Measurements from ENCODE around the gene CLPSL1.

The CLPSL1 gene

GRCh38 chr6:35781290-35781689 is 471 bp downstream of the CLPSL1 start:
- H3K4me1 ChIP-seq (ENCODE audit: control insufficient read depth, insufficient read depth, low read length, poor library complexity, severe bottlenecking): no peaks in the 10 kb centered on the region
- WGBS, 2 experiments (ENCODE audit: insufficient coverage in 2 of 2): 83 to 100% methylated on average over 1 of the region's 2 CpGs

GRCh38 chr6:35782424-35782823 is 1.6 kb downstream of the CLPSL1 start:
- no peak overlapping the region for H3K4me3 ChIP-seq (ENCODE audit: extremely low read depth, insufficient read depth, low read length, poor library complexity, severe bottlenecking)
- WGBS, 2 experiments (ENCODE audit: insufficient coverage in 2 of 2): 95 to 97% methylated on average over 2 of the region's 3 CpGs
- H3K9me3 ChIP-seq (ENCODE audit: control insufficient read depth, low read length): no peaks in the 10 kb centered on the region
- no peak overlapping the region for H3K27ac ChIP-seq (ENCODE audit: low read depth, low read length, severe bottlenecking)
- H3K4me1 ChIP-seq (ENCODE audit: control insufficient read depth, insufficient read depth, low read length, poor library complexity, severe bottlenecking): no peaks in the 10 kb centered on the region
- no peaks in the 10 kb centered on the region for H3K36me3 ChIP-seq (ENCODE audit: control insufficient read depth, insufficient read depth, low read length)

More at GRCh38 chr6:35781290-35781689, 471 bp downstream of the CLPSL1 start:
- H3K36me3 ChIP-seq (ENCODE audit: control insufficient read depth, insufficient read depth, low read length): no peaks in the 10 kb centered on the region
- H3K27ac ChIP-seq (ENCODE audit: low read depth, low read length, severe bottlenecking): no peak overlapping the region
- H3K9me3 ChIP-seq (ENCODE audit: control insufficient read depth, low read length): no peaks in the 10 kb centered on the region
- H3K4me3 ChIP-seq (ENCODE audit: extremely low read depth, insufficient read depth, low read length, poor library complexity, severe bottlenecking): no peak overlapping the region

GRCh38 chr6:35784200-35784599 is 3.4 kb downstream of the CLPSL1 start:
- WGBS, 2 experiments (ENCODE audit: insufficient coverage in 2 of 2): no CpG with 5 or more reads among the region's 2 CpGs
- Histone ChIP-seq H3K36me3 (ENCODE audit: control insufficient read depth, insufficient read depth, low read length) (no peaks in the 10 kb centered on the region), H3K4me3 (ENCODE audit: extremely low read depth, insufficient read depth, low read length, poor library complexity, severe bottlenecking) (no peak overlapping the region), H3K4me1 (ENCODE audit: control insufficient read depth, insufficient read depth, low read length, poor library complexity, severe bottlenecking) (no peaks in the 10 kb centered on the region), H3K27ac (ENCODE audit: low read depth, low read length, severe bottlenecking) (no peak overlapping the region), H3K9me3 (ENCODE audit: control insufficient read depth, low read length) (no peaks in the 10 kb centered on the region)

GRCh38 chr6:35786272-35786671 is 5.5 kb downstream of the CLPSL1 start:
- no peaks in the 10 kb centered on the region for H3K36me3 ChIP-seq (ENCODE audit: control insufficient read depth, insufficient read depth, low read length)
- 86 to 89% methylated on average over 2 of the region's 2 CpGs for WGBS, 2 experiments (ENCODE audit: insufficient coverage in 2 of 2)
- H3K4me1 ChIP-seq (ENCODE audit: control insufficient read depth, insufficient read depth, low read length, poor library complexity, severe bottlenecking): no peaks in the 10 kb centered on the region
- H3K9me3 ChIP-seq (ENCODE audit: control insufficient read depth, low read length): no peaks in the 10 kb centered on the region
- no peak overlapping the region for H3K27ac ChIP-seq (ENCODE audit: low read depth, low read length, severe bottlenecking)
- no peak overlapping the region for H3K4me3 ChIP-seq (ENCODE audit: extremely low read depth, insufficient read depth, low read length, poor library complexity, severe bottlenecking)

GRCh38 chr6:35786810-35787209 is 6.0 kb downstream of the CLPSL1 start:
- Histone ChIP-seq H3K4me1 (ENCODE audit: control insufficient read depth, insufficient read depth, low read length, poor library complexity, severe bottlenecking) (no peaks in the 10 kb centered on the region), H3K27ac (ENCODE audit: low read depth, low read length, severe bottlenecking) (no peak overlapping the region), H3K9me3 (ENCODE audit: control insufficient read depth, low read length) (no peaks in the 10 kb centered on the region), H3K36me3 (ENCODE audit: control insufficient read depth, insufficient read depth, low read length) (no peaks in the 10 kb centered on the region), H3K4me3 (ENCODE audit: extremely low read depth, insufficient read depth, low read length, poor library complexity, severe bottlenecking) (no peak overlapping the region)
- 87 to 93% methylated on average over 25 of the region's 25 CpGs for whole genome bisulfite sequencing, 2 experiments (ENCODE audit: insufficient coverage in 2 of 2)

- 91 to 94% methylated on average over 13 of the region's 13 CpGs for WGBS, 2 experiments (ENCODE audit: insufficient coverage in 2 of 2)
- Histone ChIP-seq H3K4me1 (ENCODE audit: control insufficient read depth, insufficient read depth, low read length, poor library complexity, severe bottlenecking) (no peaks in the 10 kb centered on the region), H3K9me3 (ENCODE audit: control insufficient read depth, low read length) (no peaks in the 10 kb centered on the region), H3K4me3 (ENCODE audit: extremely low read depth, insufficient read depth, low read length, poor library complexity, severe bottlenecking) (no peak overlapping the region), H3K36me3 (ENCODE audit: control insufficient read depth, insufficient read depth, low read length) (no peaks in the 10 kb centered on the region), H3K27ac (ENCODE audit: low read depth, low read length, severe bottlenecking) (no peak overlapping the region)
Measured at GRCh38 chr6:35787266-35788218, 6.7 kb downstream of the CLPSL1 start.

- 73 to 88% methylated on average over 3 of the region's 4 CpGs for WGBS, 2 experiments (ENCODE audit: insufficient coverage in 2 of 2)
- no peaks in the 10 kb centered on the region for H3K36me3 ChIP-seq (ENCODE audit: control insufficient read depth, insufficient read depth, low read length)
- H3K4me3 ChIP-seq (ENCODE audit: extremely low read depth, insufficient read depth, low read length, poor library complexity, severe bottlenecking): no peak overlapping the region
- no peaks in the 10 kb centered on the region for H3K4me1 ChIP-seq (ENCODE audit: control insufficient read depth, insufficient read depth, low read length, poor library complexity, severe bottlenecking)
- H3K27ac ChIP-seq (ENCODE audit: low read depth, low read length, severe bottlenecking): no peak overlapping the region
- H3K9me3 ChIP-seq (ENCODE audit: control insufficient read depth, low read length): no peaks in the 10 kb centered on the region
Measured at GRCh38 chr6:35788423-35788982, 7.7 kb downstream of the CLPSL1 start.

- no peaks in the 10 kb centered on the region for H3K4me1 ChIP-seq (ENCODE audit: control insufficient read depth, insufficient read depth, low read length, poor library complexity, severe bottlenecking)
- H3K9me3 ChIP-seq (ENCODE audit: control insufficient read depth, low read length): no peaks in the 10 kb centered on the region
- no peak overlapping the region for H3K4me3 ChIP-seq (ENCODE audit: extremely low read depth, insufficient read depth, low read length, poor library complexity, severe bottlenecking)
- no peaks in the 10 kb centered on the region for H3K36me3 ChIP-seq (ENCODE audit: control insufficient read depth, insufficient read depth, low read length)
- no peak overlapping the region for H3K27ac ChIP-seq (ENCODE audit: low read depth, low read length, severe bottlenecking)
- 85 to 90% methylated on average over 4 to 5 of the region's 5 CpGs for WGBS, 2 experiments (ENCODE audit: insufficient coverage in 2 of 2)
Measured at GRCh38 chr6:35790683-35791082, 9.9 kb downstream of the CLPSL1 start.

- Histone ChIP-seq H3K27ac (ENCODE audit: low read depth, low read length, severe bottlenecking) (no peak overlapping the region), H3K4me1 (ENCODE audit: control insufficient read depth, insufficient read depth, low read length, poor library complexity, severe bottlenecking) (no peaks in the 10 kb centered on the region), H3K36me3 (ENCODE audit: control insufficient read depth, insufficient read depth, low read length) (no peaks in the 10 kb centered on the region), H3K9me3 (ENCODE audit: control insufficient read depth, low read length) (no peaks in the 10 kb centered on the region), H3K4me3 (ENCODE audit: extremely low read depth, insufficient read depth, low read length, poor library complexity, severe bottlenecking) (no peak overlapping the region)
- WGBS, 2 experiments (ENCODE audit: insufficient coverage in 2 of 2): 93 to 94% methylated on average over 16 of the region's 17 CpGs
Measured at GRCh38 chr6:35794536-35795452, 14.0 kb downstream of the CLPSL1 start.

- Histone ChIP-seq H3K4me3 (ENCODE audit: extremely low read depth, insufficient read depth, low read length, poor library complexity, severe bottlenecking) (no peak overlapping the region), H3K36me3 (ENCODE audit: control insufficient read depth, insufficient read depth, low read length) (no peaks in the 10 kb centered on the region), H3K27ac (ENCODE audit: low read depth, low read length, severe bottlenecking) (no peak overlapping the region), H3K9me3 (ENCODE audit: control insufficient read depth, low read length) (no peaks in the 10 kb centered on the region), H3K4me1 (ENCODE audit: control insufficient read depth, insufficient read depth, low read length, poor library complexity, severe bottlenecking) (no peaks in the 10 kb centered on the region)
- WGBS, 2 experiments (ENCODE audit: insufficient coverage in 2 of 2): 91 to 95% methylated on average over 9 to 10 of the region's 11 CpGs
Measured at GRCh38 chr6:35795453-35796071, 14.7 kb downstream of the CLPSL1 start.
